ENCODE results near the gene NRXN2. TPM values are rescaled to one million over a fixed set of nuclear protein-coding genes. Genes with fewer than 3 reads are reported as not detected.

Gene NRXN2
- total RNA-seq, 1 donor from 2014 or later = 0.72 TPM

DNA sequence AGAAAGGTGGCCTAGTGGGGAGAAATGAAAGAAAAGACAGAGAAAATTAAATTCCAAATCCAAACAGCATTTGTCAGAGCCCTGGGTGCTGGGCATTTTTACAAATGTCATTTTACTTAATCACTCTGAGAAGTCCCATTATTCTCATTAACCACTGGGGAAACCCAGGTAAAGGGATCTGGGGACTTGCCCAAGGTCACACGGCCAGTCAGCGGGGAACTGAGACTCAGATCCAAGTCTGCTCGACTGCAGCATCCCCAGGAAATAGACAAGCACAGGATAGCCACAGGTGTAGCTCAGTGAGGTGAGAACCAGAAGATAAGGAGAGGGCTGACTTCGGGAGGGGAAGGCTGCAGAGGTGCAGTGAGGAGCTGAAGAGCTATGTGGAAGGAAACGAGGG, 7.9 kb downstream of the NRXN2 start:
- no peaks in the 10 kb centered on the region for H3K4me1 ChIP-seq
- ATAC-seq = no peak
- no peak overlapping the region for H3K4me3 ChIP-seq
- H3K27ac ChIP-seq = no peak overlapping the region
- H3K9me3 ChIP-seq = no peaks in the 10 kb centered on the region
- DNase-seq = peak; percentile 25
- intact Hi-C loops (cut with DNase I) = no loop called here
- TF ChIP-seq, protein P1, sequence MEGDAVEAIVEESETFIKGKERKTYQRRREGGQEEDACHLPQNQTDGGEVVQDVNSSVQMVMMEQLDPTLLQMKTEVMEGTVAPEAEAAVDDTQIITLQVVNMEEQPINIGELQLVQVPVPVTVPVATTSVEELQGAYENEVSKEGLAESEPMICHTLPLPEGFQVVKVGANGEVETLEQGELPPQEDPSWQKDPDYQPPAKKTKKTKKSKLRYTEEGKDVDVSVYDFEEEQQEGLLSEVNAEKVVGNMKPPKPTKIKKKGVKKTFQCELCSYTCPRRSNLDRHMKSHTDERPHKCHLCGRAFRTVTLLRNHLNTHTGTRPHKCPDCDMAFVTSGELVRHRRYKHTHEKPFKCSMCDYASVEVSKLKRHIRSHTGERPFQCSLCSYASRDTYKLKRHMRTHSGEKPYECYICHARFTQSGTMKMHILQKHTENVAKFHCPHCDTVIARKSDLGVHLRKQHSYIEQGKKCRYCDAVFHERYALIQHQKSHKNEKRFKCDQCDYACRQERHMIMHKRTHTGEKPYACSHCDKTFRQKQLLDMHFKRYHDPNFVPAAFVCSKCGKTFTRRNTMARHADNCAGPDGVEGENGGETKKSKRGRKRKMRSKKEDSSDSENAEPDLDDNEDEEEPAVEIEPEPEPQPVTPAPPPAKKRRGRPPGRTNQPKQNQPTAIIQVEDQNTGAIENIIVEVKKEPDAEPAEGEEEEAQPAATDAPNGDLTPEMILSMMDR (IDR thresholded peaks at IDR 0.05) = no peak
- peaks cover 92% of the 10 kb centered on the region for H3K27me3 ChIP-seq
- no peaks in the 10 kb centered on the region for H3K36me3 ChIP-seq

DNA sequence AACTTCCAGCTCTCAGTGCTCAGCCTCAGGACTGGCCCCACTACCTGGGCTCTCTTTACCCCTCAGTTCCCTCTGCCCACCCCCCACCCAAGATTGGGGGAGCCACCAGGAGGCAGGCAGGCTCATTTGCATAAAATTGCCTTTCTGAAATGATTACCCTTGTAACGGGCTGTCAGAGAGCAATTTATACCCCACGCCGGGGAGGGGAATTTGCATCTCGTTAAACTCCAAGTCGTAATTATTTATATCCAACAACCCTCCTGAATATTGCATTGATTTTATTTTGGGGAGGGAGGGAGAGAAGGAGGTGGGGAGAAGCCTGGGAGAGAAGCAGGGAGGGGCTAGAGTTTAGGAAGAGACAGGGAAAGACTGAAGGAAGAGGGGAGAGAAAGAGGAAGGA, 8.3 kb downstream of the NRXN2 start:
- peaks cover 93% of the 10 kb centered on the region for H3K27me3 ChIP-seq
- H3K9me3 ChIP-seq = no peaks in the 10 kb centered on the region
- H3K4me1 ChIP-seq = no peaks in the 10 kb centered on the region
- no peaks in the 10 kb centered on the region for H3K36me3 ChIP-seq
- TF ChIP-seq, protein P1 (IDR thresholded peaks at IDR 0.05) = no peak
- no peak for ATAC-seq
- DNase-seq = no peak
- H3K4me3 ChIP-seq = no peak overlapping the region
- no peak overlapping the region for H3K27ac ChIP-seq
- intact Hi-C loops (cut with DNase I) = no loop called here

DNA sequence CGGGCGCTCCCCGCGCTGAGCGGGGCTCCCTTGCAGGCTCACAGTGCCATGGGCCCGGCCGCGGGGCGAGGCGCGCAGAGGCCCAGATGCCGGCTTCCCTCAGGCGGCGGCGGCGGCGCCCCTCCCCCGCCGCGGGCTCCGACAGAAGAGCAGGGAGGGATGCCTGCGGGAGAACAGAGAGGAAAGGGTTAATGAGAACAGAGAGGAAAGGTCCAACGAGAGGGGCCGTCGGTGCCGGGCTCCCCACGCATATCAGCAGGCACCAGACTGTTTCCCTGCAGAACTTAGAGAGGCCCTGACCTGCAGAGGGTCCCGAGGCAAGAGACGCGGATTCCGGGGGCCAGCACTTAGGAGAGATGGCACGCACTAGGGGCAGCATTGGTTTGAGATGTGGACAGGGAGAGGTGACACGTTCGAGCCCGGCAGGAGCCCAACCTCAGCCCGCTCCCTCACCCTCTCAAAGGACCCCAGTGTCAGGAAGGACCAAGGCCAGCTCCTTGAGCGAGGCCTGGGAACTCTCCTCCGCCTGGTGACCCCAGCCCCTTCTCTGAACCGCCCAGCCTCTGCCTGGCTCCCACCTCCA, 9.1 kb downstream of the NRXN2 start:
- no peak for ATAC-seq
- no peaks in the 10 kb centered on the region for H3K36me3 ChIP-seq
- intact Hi-C loops (cut with DNase I) = no loop called here
- H3K9me3 ChIP-seq = no peaks in the 10 kb centered on the region
- peak; percentile 42 for DNase-seq
- no peaks in the 10 kb centered on the region for H3K4me1 ChIP-seq
- peaks cover 94% of the 10 kb centered on the region for H3K27me3 ChIP-seq
- no peak overlapping the region for H3K27ac ChIP-seq
- TF ChIP-seq, protein P1 (IDR thresholded peaks at IDR 0.05) = no peak
- H3K4me3 ChIP-seq = no peak overlapping the region

DNA sequence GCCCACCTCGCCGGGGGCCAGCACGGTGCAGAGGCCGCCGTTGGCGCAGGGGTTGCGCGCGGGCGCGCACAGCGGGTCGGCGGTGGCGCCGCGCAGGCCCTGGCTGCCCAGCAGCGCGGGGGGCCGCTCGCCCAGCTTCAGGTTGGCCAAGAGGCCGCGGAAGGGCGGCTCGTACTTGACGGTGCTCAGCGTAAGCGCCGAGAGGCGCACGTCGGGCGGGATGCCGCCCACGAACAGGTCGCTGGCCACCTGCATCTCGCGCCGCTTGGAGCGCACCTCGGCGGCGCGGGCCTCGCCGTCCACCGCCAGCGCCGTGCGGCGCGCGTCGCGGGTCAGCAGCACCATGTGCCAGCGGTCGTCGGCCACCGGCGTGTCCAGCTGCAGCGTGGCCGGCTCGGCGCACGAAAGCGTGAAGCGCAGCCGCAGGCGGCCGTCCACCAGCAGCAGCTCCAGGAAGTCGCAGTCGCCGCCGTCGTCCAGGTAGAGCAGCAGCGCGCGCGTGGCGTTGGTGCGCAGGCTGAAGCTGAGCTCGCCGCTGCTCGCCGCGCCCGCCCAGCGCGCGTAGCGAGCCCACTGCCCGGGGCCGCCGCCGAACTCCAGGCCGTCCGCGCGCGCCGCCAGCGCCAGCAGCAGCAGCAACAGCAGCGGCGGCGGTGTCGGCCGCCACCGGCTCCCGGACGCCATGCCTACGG, 9.8 kb downstream of the NRXN2 start:
- H3K9me3 ChIP-seq = no peaks in the 10 kb centered on the region
- no peak overlapping the region for H3K27ac ChIP-seq
- peak; percentile 72 for DNase-seq
- TF ChIP-seq, protein P1 (IDR thresholded peaks at IDR 0.05) = no peak
- H3K36me3 ChIP-seq = no peaks in the 10 kb centered on the region
- H3K4me1 ChIP-seq = no peaks in the 10 kb centered on the region
- no peak overlapping the region for H3K4me3 ChIP-seq
- peak; percentile 51 for ATAC-seq
- intact Hi-C loops (cut with DNase I) = no loop called here
- H3K27me3 ChIP-seq = peaks cover 90% of the 10 kb centered on the region

DNA sequence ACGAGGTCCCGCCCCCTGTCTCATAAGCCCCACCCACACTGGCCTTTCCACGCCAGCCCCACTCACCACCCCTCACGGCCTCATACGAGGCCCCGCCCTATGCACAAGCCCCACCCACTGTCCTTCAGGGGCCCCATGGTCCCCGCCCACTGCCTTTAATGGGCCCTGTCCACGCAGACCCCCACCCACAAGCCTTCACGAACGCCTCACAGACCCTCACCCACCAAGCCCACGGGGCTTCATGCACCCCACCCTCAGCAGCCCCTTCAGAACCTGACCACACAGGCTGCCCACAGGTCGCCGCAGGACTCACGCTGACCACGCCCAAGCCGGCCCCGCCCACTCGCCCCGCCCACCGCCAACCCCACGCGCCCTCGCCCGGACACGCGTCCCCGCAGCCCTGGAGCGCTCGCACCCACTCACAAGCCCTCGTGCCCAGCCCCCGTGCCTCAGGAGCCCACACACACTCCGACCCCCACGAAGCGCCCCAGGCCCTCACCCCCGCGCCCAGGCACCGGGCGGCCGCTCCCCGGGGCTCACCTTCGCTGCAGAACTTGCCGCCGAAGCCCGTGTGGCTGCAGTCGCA, 10.5 kb downstream of the NRXN2 start:
- Histone ChIP-seq H3K27me3 (peaks cover 87% of the 10 kb centered on the region), H3K4me1 (no peaks in the 10 kb centered on the region), H3K27ac (no peak overlapping the region), H3K9me3 (no peaks in the 10 kb centered on the region), H3K4me3 (no peak overlapping the region), H3K36me3 (no peaks in the 10 kb centered on the region)
- intact Hi-C loops (cut with DNase I) = no loop called here
- ATAC-seq (peak; percentile 10), DNase-seq (peak; percentile 62)
- TF ChIP-seq, protein P1 (IDR thresholded peaks at IDR 0.05) = no peak
